Heart left ventricle (tissue), 16 donors: ENCODE measurements around the gene GABBR2. TPM values are rescaled to one million over a fixed set of nuclear protein-coding genes. Genes with fewer than 3 reads are reported as not detected.

Source experiments
- ATAC-seq, 4 donors: fragments of 200-7000 bp; cut with Tn5 transposase; one replicate each; pipeline ENCODE4 v1.9.1; 2020 to 2022; ENCODE audit warnings: moderate library complexity in 4 of 4, mild to moderate bottlenecking in 3 of 4, moderate number of reproducible peaks in 1 of 4
- DNase-seq, 5 donors: peaks; one replicate each; pipeline ENCODE4 v3.0.0-alpha.2; 2020
- H3K27ac ChIP-seq, 12 donors: fragments of 200-600 bp; sonication (generic) in 4 of 12; one replicate each; pipeline versions ENCODE4 v1.5.0 to v1.8.0; 2016 to 2022; ENCODE audit warnings: mild to moderate bottlenecking in 2 of 12
- H3K27me3 ChIP-seq, 9 donors: fragments of 200-600 bp; sonication (generic) in 2 of 9; one replicate each; pipeline versions ENCODE4 v1.5.1 to v1.8.0; 2016 to 2022; ENCODE audit warnings: mild to moderate bottlenecking in 3 of 9
- H3K36me3 ChIP-seq, 9 donors: fragments of 200-600 bp; sonication (generic) in 2 of 9; one replicate each; pipeline versions ENCODE4 v1.5.0 to v1.8.0; 2018 to 2022; ENCODE audit warnings: mild to moderate bottlenecking in 2 of 9
- H3K4me1 ChIP-seq, 12 donors: fragments of 200-600 bp; sonication (generic) in 4 of 12; one replicate each; pipeline versions ENCODE4 v1.5.0 to v1.8.0; 2016 to 2022; ENCODE audit warnings: mild to moderate bottlenecking in 3 of 12
- H3K4me3 ChIP-seq, 12 donors: fragments of 200-600 bp; sonication (generic) in 4 of 12; one replicate each; pipeline versions ENCODE4 v1.5.0 to v1.8.0; 2017 to 2022; ENCODE audit warnings: mild to moderate bottlenecking in 9 of 12, moderate library complexity in 4 of 12
- H3K9me3 ChIP-seq, 12 donors: fragments of 200-600 bp; sonication (generic) in 4 of 12; one replicate each; pipeline versions ENCODE4 v1.5.0 to v1.8.0; 2016 to 2022; ENCODE audit warnings: mild to moderate bottlenecking in 1 of 12
- CTCF ChIP-seq, 12 donors: fragments of 200-600 bp; sonication (generic) in 4 of 12; IDR thresholded peaks; one replicate each; pipeline versions ENCODE4 v1.5.0 to v1.8.0; 2018 to 2022; ENCODE audit warnings: antibody characterized with exemption in 12 of 12, mild to moderate bottlenecking in 5 of 12
- POLR2A ChIP-seq, 2 donors: fragments of 450-650 bp; IDR thresholded peaks; one replicate each; pipeline ENCODE4 v1.6.1; 2017; ENCODE audit warnings: antibody characterized with exemption in 2 of 2, mild to moderate bottlenecking in 2 of 2, moderate library complexity in 2 of 2
- WGBS, 4 donors: extraction: QIAGEN DNeasy Blood & Tissue Kit in 2 of 4; methylation state at CpG; one replicate each; pipeline versions ENCODE4 v1.1.5 to v1.1.7; 2013 to 2018; 5-methylcytosine and 5-hydroxymethylcytosine counted together
- intact Hi-C, 10 donors: fragments of 100-400 bp; cut with DNase I; formaldehyde crosslinking; loops; one replicate each; pipeline versions ENCODE4 v1.11.1 to v1.14.2; 2022
- polyA plus RNA-seq, 2 donors: library from polyadenylated mRNA; stranded (reverse); fragments of 200-250 nt; gene quantifications; one replicate each; pipeline ENCODE4 v1.2.3, GENCODE V29; 2013
- total RNA-seq, 9 donors: library from RNA; depleted of rRNA in 2 of 9; stranded (reverse); fragments of >200 nt in 2 of 9; fragmentation: NEBNext Ultra II Directional in 3 of 9; extraction: Animal tissue kit (Norgen Biotek cat#: 25700) in 3 of 9; gene quantifications; one replicate each; pipeline versions ENCODE4 v1.1.0 to v1.2.4, GENCODE V29; 2016 to 2023
- donor health status: ischemic (EF 13 %, LVEDD 7.1; RV severe dilation, severe dysfunction).
- donor health status: healthy with polysubstance abuse.
- donor health status: DM: no; HTN: yes; CAD: no.
- donor health status: DM: no; HTN: no; CAD: no.
- donor health status: ischemic (EF 25% LVEDD 6.9; RV normal size, moderate dysfunction).
- donor health status: ischemic (EF 25% LVEDD 5.7; RV mildly dilated, moderate dysfunction).
- donor health status: healthy.
- donor health status: DM: yes; HTN: yes; CAD: no.
- donor health status: ischemic (EF 35%, LVEDD 5.7; RV mildly dilated, moderate dysfunction).
- donor health status: nonischemic (EF 11% LVEDD 7.7; RV severe dilation, severe dysfunction).
- donor health status: DM: yes; HTN: yes; CAD: no.
- donor health status: PGD.
- donor health status: ischemic (EF 29% LVEDD 5.4; RV normal size, mild dysfunction).
- donor health status: nonischemic (EF 23%, LVEDD 6.1; RV moderate dilation, normal function).

Gene GABBR2
- total and polyA plus RNA-seq, 11 donors = 0.11 to 3.4 (median 0.58) TPM

- no peak for DNase-seq
- Histone ChIP-seq H3K4me3 (no peak overlapping the region), H3K4me1 (no peaks in the 10 kb centered on the region), H3K27ac (no peak overlapping the region), H3K9me3 (no peaks in the 10 kb centered on the region), H3K36me3 (no peaks in the 10 kb centered on the region), H3K27me3 (peaks cover 0 to 15% (median 0%) of the 10 kb centered on the region in 9 donors)
- 70 to 85% (median 76%) methylated on average over 10 of the region's 10 CpGs for WGBS, 4 donors
- no peak for TF ChIP-seq POLR2A (IDR thresholded peaks at IDR 0.05)
- no peak for TF ChIP-seq CTCF (IDR thresholded peaks at IDR 0.05)
- intact Hi-C loops = no loop called here
- no peak for ATAC-seq
Measured at GRCh38 chr9:98641695-98642094, 67.0 kb downstream of the GABBR2 start.

GRCh38 chr9:98640394-98640793 is 68.3 kb downstream of the GABBR2 start:
- ATAC-seq (no peak), DNase-seq (no peak)
- Histone ChIP-seq H3K27me3 (peaks cover 0 to 15% (median 0%) of the 10 kb centered on the region in 9 donors), H3K36me3 (no peaks in the 10 kb centered on the region), H3K27ac (no peak overlapping the region), H3K4me1 (no peaks in the 10 kb centered on the region), H3K4me3 (no peak overlapping the region), H3K9me3 (no peaks in the 10 kb centered on the region)
- intact Hi-C loops = no loop called here
- 76 to 91% (median 86%) methylated on average over 3 of the region's 3 CpGs for WGBS, 4 donors
- TF ChIP-seq CTCF (IDR thresholded peaks at IDR 0.05) = no peak
- no peak for TF ChIP-seq POLR2A (IDR thresholded peaks at IDR 0.05)

GRCh38 chr9:98639133-98639532 is 69.6 kb downstream of the GABBR2 start:
- no peak for TF ChIP-seq CTCF (IDR thresholded peaks at IDR 0.05)
- no peak for TF ChIP-seq POLR2A (IDR thresholded peaks at IDR 0.05)
- DNase-seq = no peak
- no peak overlapping the region for H3K27ac ChIP-seq
- no peaks in the 10 kb centered on the region for H3K4me1 ChIP-seq
- intact Hi-C loops = no loop called here
- ATAC-seq = no peak
- 77 to 85% (median 80%) methylated on average over 1 of the region's 1 CpG for WGBS, 4 donors
- no peak overlapping the region for H3K4me3 ChIP-seq
- H3K36me3 ChIP-seq = no peaks in the 10 kb centered on the region
- no peaks in the 10 kb centered on the region for H3K9me3 ChIP-seq
- H3K27me3 ChIP-seq = peaks cover 0 to 15% (median 0%) of the 10 kb centered on the region in 9 donors

- no peak for TF ChIP-seq CTCF (IDR thresholded peaks at IDR 0.05)
- TF ChIP-seq POLR2A (IDR thresholded peaks at IDR 0.05) = no peak
- ATAC-seq (no peak), DNase-seq (no peak)
- H3K36me3 ChIP-seq = no peaks in the 10 kb centered on the region
- intact Hi-C loops = no loop called here
- WGBS, 4 donors = 0 to 100% (median 97%) methylated on average over 1 of the region's 1 CpG
- H3K9me3 ChIP-seq = no peaks in the 10 kb centered on the region
- H3K27ac ChIP-seq = no peak overlapping the region
- no peak overlapping the region for H3K4me3 ChIP-seq
- no peaks in the 10 kb centered on the region for H3K4me1 ChIP-seq
- H3K27me3 ChIP-seq = peaks cover 0 to 15% (median 0%) of the 10 kb centered on the region in 9 donors
Measured at GRCh38 chr9:98637381-98637780, 71.4 kb downstream of the GABBR2 start.
